WTC11 (cell line): ENCODE measurements around the gene LTBP3. TPM values are rescaled to one million over a fixed set of nuclear protein-coding genes. Genes with fewer than 3 reads are reported as not detected.
A peak's percentile ranks its signal among the peaks of the same experiment; 100 is the strongest.

Experiments used
- ATAC-seq: fragments of 200-7000 bp; cut with Tn5 transposase; 2 replicates; pipeline ENCODE4 v1.10.0; 2021; ENCODE audit warnings: mild to moderate bottlenecking, moderate library complexity
- CTCF ChIA-PET: fragments of 300-600 bp; sonication (Branson Sonifier 250); formaldehyde crosslinking; loops from one replicate; lab custom pipeline; 2021; ENCODE audit warnings: antibody characterized with exemption; lab: Charles Lee
- POLR2A ChIA-PET: fragments of 350-600 bp; sonication (Branson Sonifier 250); formaldehyde crosslinking; loops from one replicate; lab custom pipeline; 2021; ENCODE audit warnings: antibody characterized with exemption; lab: Charles Lee
- DNase-seq: peaks from one replicate; pipeline ENCODE4 v3.0.0; 2021; ENCODE audit warnings: low spot score
- H3K27ac Mint-ChIP-seq: 2 replicates; pipeline ENCODE4 v1.8.0; 2021; ENCODE audit warnings: mixed read lengths
- H3K27me3 Mint-ChIP-seq: 2 replicates; pipeline ENCODE4 v1.8.0; 2021; ENCODE audit warnings: low read depth, mild to moderate bottlenecking, moderate library complexity, mixed read lengths
- H3K36me3 Mint-ChIP-seq: 2 replicates; pipeline ENCODE4 v1.8.0; 2021; ENCODE audit warnings: mixed read lengths
- H3K4me1 Mint-ChIP-seq: 2 replicates; pipeline ENCODE4 v1.8.0; 2022; ENCODE audit warnings: mixed read lengths
- H3K4me3 Mint-ChIP-seq: 2 replicates; pipeline ENCODE4 v1.8.0; 2021; ENCODE audit warnings: mild to moderate bottlenecking, moderate library complexity, mixed read lengths
- H3K9me3 Mint-ChIP-seq: 2 replicates; pipeline ENCODE4 v1.8.0; 2021; ENCODE audit warnings: mixed read lengths
- AFF4 ChIP-seq: sonication (generic); formaldehyde crosslinking; IDR thresholded peaks from 2 replicates; pipeline ENCODE4 v1.8.1; 2023; ENCODE audit warnings: mild to moderate bottlenecking, missing genetic modification reagents, borderline replicate concordance
- ATF1 ChIP-seq: sonication (generic); formaldehyde crosslinking; IDR thresholded peaks from 2 replicates; pipeline ENCODE4 v1.8.1; 2023; ENCODE audit warnings: mild to moderate bottlenecking, moderate library complexity, missing genetic modification reagents
- CREM ChIP-seq: sonication (generic); formaldehyde crosslinking; IDR thresholded peaks from 2 replicates; pipeline ENCODE4 v1.8.1; 2022; ENCODE audit warnings: mild to moderate bottlenecking, missing genetic modification reagents, moderate library complexity
- ESRRA ChIP-seq: sonication (generic); formaldehyde crosslinking; IDR thresholded peaks from 2 replicates; pipeline ENCODE4 v1.8.1; 2022; ENCODE audit warnings: mild to moderate bottlenecking, missing genetic modification reagents, borderline replicate concordance
- FOXJ3 ChIP-seq: sonication (generic); formaldehyde crosslinking; IDR thresholded peaks from 2 replicates; pipeline ENCODE4 v1.9.0; 2021; ENCODE audit warnings: missing genetic modification reagents, mild to moderate bottlenecking, borderline replicate concordance
- FOXP1 ChIP-seq: sonication (generic); formaldehyde crosslinking; IDR thresholded peaks from 2 replicates; pipeline ENCODE4 v1.8.0; 2022; ENCODE audit warnings: missing genetic modification reagents, mild to moderate bottlenecking, moderate library complexity, borderline replicate concordance
- GABPB1 ChIP-seq: sonication (generic); formaldehyde crosslinking; IDR thresholded peaks from 2 replicates; pipeline ENCODE4 v1.8.1; 2023; ENCODE audit warnings: mild to moderate bottlenecking, missing genetic modification reagents
- HMGXB4 ChIP-seq: sonication (generic); formaldehyde crosslinking; IDR thresholded peaks from 2 replicates; pipeline ENCODE4 v1.8.1; 2023; ENCODE audit warnings: mild to moderate bottlenecking, moderate library complexity, missing genetic modification reagents
- USF2 ChIP-seq: sonication (generic); formaldehyde crosslinking; IDR thresholded peaks from 2 replicates; pipeline ENCODE4 v1.8.1; 2023; ENCODE audit warnings: mild to moderate bottlenecking, missing genetic modification reagents, moderate library complexity
- ZBTB43 ChIP-seq: sonication (generic); formaldehyde crosslinking; IDR thresholded peaks from 2 replicates; pipeline ENCODE4 v1.8.1; 2023; ENCODE audit warnings: mild to moderate bottlenecking, missing genetic modification reagents
- ZMAT4 ChIP-seq: fragments of 250-450 bp; sonication (Bioruptor Pico); IDR thresholded peaks from 2 replicates; pipeline ENCODE4 v1.9.0; 2021; ENCODE audit warnings: mild to moderate bottlenecking
- ZNF317 ChIP-seq: sonication (generic); formaldehyde crosslinking; IDR thresholded peaks from 2 replicates; pipeline ENCODE4 v1.8.1; 2023; ENCODE audit warnings: low read depth, mild to moderate bottlenecking, moderate library complexity, missing genetic modification reagents, borderline replicate concordance
- total RNA-seq: library from RNA; stranded (reverse); gene quantifications from 3 replicates; pipeline ENCODE4 v1.2.3, GENCODE V29; 2021
- TF ChIP-seq, protein P1 (sequence below): sonication (generic); formaldehyde crosslinking; IDR thresholded peaks from 2 replicates; pipeline ENCODE4 v1.8.0; 2022; ENCODE audit warnings: mild to moderate bottlenecking, missing genetic modification reagents
- TF ChIP-seq, protein P2 (sequence below): sonication (generic); formaldehyde crosslinking; IDR thresholded peaks from 2 replicates; pipeline ENCODE4 v1.8.0; 2023; ENCODE audit warnings: mild to moderate bottlenecking, missing genetic modification reagents

Gene LTBP3
- total RNA-seq, 1 experiment from 2014 or later, result 20.7 TPM

GRCh38 chr11:65526744-65527143 is 31.4 kb downstream of the LTBP3 start (continued):
- TF ChIP-seq ZBTB43 (CRISPR knock-in tag) (no peak), AFF4 (CRISPR knock-in tag) (no peak), ATF1 (CRISPR knock-in tag) (no peak), ZMAT4 (CRISPR knock-in tag) (no peak), ZNF317 (CRISPR knock-in tag) (no peak), FOXJ3 (CRISPR knock-in tag) (no peak)

- Mint-ChIP-seq H3K4me3 (peak overlapping the region; percentile 72), H3K27me3 (peaks cover 11% of the 10 kb centered on the region)
- CTCF ChIA-PET, result interaction anchor here (0.6 to 3.3 kb wide), 16 partner anchors 13 to 196 kb away, joined by 3 to 27 read pairs (median 6); partner anchors contain the start of genes FAM89B and ZNRD2
- no peak for DNase-seq
- no peak for ATAC-seq
- TF ChIP-seq ESRRA, result no peak
- 0 out of 2 replicates have a peak, but pooled peaks have one; percentile 10 for TF ChIP-seq CREM (CRISPR knock-in tag)
- TF ChIP-seq, all 79 proteins: peak for 1
- Mint-ChIP-seq H3K9me3 (no peaks in the 10 kb centered on the region), H3K36me3 (peaks cover 10% of the 10 kb centered on the region), H3K4me1 (peaks cover 19% of the 10 kb centered on the region), H3K27ac (no peak overlapping the region; the same call in 1 of the 2 replicates)
- POLR2A ChIA-PET, result interaction anchor here (1.1 to 2.1 kb wide), 4 partner anchors 18 to 172 kb away, joined by 4 to 11 read pairs (median 6); partner anchors contain the start of genes MALAT1 and TIGD3
These were observed 32.3 kb downstream of the LTBP3 start for GRCh38 chr11:65525546-65526480.

DNA sequence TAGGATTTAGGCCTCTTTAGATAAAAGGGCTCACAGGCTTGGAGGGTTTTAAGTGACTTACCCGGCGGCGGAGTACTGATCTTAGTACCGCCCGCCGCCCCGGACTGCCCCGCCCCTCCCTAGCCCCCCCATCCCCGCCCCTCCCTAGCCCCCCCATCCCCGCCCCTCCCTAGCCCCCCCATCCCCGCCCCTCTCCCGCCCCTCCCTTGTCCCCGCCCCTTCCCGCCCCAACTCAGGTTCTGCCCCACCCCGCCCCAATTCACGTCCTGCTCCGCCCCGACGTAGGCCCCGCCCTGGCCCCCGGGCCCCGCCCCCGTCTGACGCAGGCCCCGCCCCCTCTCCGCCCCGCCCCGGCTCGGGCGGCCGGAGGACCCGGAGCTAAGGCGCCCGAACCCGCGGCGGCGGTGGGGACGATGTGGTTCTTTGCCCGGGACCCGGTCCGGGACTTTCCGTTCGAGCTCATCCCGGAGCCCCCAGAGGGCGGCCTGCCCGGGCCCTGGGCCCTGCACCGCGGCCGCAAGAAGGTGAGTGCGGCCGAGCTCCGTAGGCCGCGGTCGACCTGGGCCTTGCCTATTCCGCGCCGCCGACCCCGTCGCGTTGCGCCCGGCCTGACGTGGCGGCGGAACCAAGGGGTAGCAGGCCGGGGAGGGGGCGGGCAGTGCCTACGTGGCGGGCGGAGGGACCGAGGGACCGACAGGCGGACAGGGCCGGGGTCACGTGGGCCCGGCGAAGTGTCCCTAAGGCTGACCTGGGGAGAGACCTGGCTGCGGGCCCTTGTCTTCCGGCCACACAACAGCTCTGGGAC is 33.2 kb downstream of the LTBP3 start, which contains the start of gene SCYL1:
Gene SCYL1 (plus strand): TSS at position 343 of the 805 bp plus-strand sequence. CDS start 71 bp downstream, at position 414.
- Mint-ChIP-seq H3K4me1 (peaks cover 19% of the 10 kb centered on the region), H3K27me3 (peaks cover 11% of the 10 kb centered on the region), H3K9me3 (no peaks in the 10 kb centered on the region), H3K36me3 (peaks cover 7% of the 10 kb centered on the region), H3K27ac (no peak within 1 kb of the TSS; the same call in 1 of the 2 replicates), H3K4me3 (peak within 1 kb of the TSS; percentile 73)
- DNase-seq (peak; percentile 78), ATAC-seq (peak; percentile 82)
- ChIA-PET CTCF (interaction anchor here (0.6 to 3.3 kb wide), 14 partner anchors 13 to 195 kb away, joined by 3 to 27 read pairs (median 6); partner anchors contain the start of genes FAM89B and ZNRD2), POLR2A (interaction anchor here (1.1 to 2.1 kb wide), 5 partner anchors 15 to 171 kb away, joined by 4 to 11 read pairs (median 5); partner anchors contain the start of genes MALAT1 and TIGD3)
- TF ChIP-seq CREM (CRISPR knock-in tag) (0 out of 2 replicates have a peak, but pooled peaks have one; percentile 60), GABPB1 (CRISPR knock-in tag) (peak; percentile 41; the same call in 1 of the 2 replicates), USF2 (peak; percentile 95), HMGXB4 (CRISPR knock-in tag) (peak; percentile 96), ZMAT4 (CRISPR knock-in tag) (no peak), FOXP1 (CRISPR knock-in tag) (peak; percentile 77)
- TF ChIP-seq, protein P1, sequence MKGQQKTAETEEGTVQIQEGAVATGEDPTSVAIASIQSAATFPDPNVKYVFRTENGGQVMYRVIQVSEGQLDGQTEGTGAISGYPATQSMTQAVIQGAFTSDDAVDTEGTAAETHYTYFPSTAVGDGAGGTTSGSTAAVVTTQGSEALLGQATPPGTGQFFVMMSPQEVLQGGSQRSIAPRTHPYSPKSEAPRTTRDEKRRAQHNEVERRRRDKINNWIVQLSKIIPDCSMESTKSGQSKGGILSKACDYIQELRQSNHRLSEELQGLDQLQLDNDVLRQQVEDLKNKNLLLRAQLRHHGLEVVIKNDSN (CRISPR knock-in tag), result peak; percentile 96
- TF ChIP-seq, protein P2, sequence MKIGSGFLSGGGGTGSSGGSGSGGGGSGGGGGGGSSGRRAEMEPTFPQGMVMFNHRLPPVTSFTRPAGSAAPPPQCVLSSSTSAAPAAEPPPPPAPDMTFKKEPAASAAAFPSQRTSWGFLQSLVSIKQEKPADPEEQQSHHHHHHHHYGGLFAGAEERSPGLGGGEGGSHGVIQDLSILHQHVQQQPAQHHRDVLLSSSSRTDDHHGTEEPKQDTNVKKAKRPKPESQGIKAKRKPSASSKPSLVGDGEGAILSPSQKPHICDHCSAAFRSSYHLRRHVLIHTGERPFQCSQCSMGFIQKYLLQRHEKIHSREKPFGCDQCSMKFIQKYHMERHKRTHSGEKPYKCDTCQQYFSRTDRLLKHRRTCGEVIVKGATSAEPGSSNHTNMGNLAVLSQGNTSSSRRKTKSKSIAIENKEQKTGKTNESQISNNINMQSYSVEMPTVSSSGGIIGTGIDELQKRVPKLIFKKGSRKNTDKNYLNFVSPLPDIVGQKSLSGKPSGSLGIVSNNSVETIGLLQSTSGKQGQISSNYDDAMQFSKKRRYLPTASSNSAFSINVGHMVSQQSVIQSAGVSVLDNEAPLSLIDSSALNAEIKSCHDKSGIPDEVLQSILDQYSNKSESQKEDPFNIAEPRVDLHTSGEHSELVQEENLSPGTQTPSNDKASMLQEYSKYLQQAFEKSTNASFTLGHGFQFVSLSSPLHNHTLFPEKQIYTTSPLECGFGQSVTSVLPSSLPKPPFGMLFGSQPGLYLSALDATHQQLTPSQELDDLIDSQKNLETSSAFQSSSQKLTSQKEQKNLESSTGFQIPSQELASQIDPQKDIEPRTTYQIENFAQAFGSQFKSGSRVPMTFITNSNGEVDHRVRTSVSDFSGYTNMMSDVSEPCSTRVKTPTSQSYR (CRISPR knock-in tag), result no peak
